Activated CD8-positive, alpha-beta T cell treated with anti-CD3 and anti-CD28 coated beads, Interleukin-2, amount 10 ng/mL, durations not matched to agents 7 days and 5 days (primary cell): ENCODE measurements around the gene HECTD2. TPM values are rescaled to one million over a fixed set of nuclear protein-coding genes. Genes with fewer than 3 reads are reported as not detected.
"Not testable (repeated sequence)": the region's sequence is repeated elsewhere in the genome, so short reads cannot be mapped to it uniquely, and the experiment has no call there.

Experiments
- ATAC-seq: fragments of 150-1000 bp; cut with Tn5 transposase; one replicate; pipeline ENCODE4 v1.10.0; 2021; ENCODE audit warnings: moderate library complexity
- CTCF ChIA-PET: fragments of 350-600 bp; sonication (Branson Sonifier 250); formaldehyde crosslinking; loops from one replicate; lab custom pipeline; 2021; ENCODE audit warnings: antibody characterized with exemption; lab: Charles Lee
- POLR2A ChIA-PET: fragments of 350-600 bp; sonication (Branson Sonifier 250); formaldehyde crosslinking; loops from one replicate; lab custom pipeline; 2021; ENCODE audit warnings: antibody characterized with exemption; lab: Charles Lee
- DNase-seq: peaks from one replicate; pipeline ENCODE4 v3.0.0-alpha.2; 2020
- H3K27ac Mint-ChIP-seq: one replicate; pipeline ENCODE4 v1.8.0; 2021; ENCODE audit warnings: mild to moderate bottlenecking, mixed read lengths
- H3K27me3 Mint-ChIP-seq: one replicate; pipeline ENCODE4 v1.8.0; 2021; ENCODE audit warnings: low read depth, mixed read lengths
- H3K36me3 Mint-ChIP-seq: one replicate; pipeline ENCODE4 v1.8.0; 2021; ENCODE audit warnings: low read depth, mixed read lengths
- H3K4me1 Mint-ChIP-seq: one replicate; pipeline ENCODE4 v1.8.0; 2021; ENCODE audit warnings: low read depth, mixed read lengths
- H3K4me3 Mint-ChIP-seq: one replicate; pipeline ENCODE4 v1.8.0; 2021; ENCODE audit warnings: mild to moderate bottlenecking, mixed read lengths
- H3K9me3 Mint-ChIP-seq: one replicate; pipeline ENCODE4 v1.8.0; 2022; ENCODE audit warnings: mixed read lengths; ENCODE audit not compliant: insufficient read depth
- total RNA-seq, 2 experiments: library from RNA; stranded (reverse); gene quantifications; one replicate each; pipeline ENCODE4 v1.2.3, GENCODE V29; 2021

Gene HECTD2
- total RNA-seq, 2 experiments from 2014 or later, result 1.4 to 2.0 TPM

DNA sequence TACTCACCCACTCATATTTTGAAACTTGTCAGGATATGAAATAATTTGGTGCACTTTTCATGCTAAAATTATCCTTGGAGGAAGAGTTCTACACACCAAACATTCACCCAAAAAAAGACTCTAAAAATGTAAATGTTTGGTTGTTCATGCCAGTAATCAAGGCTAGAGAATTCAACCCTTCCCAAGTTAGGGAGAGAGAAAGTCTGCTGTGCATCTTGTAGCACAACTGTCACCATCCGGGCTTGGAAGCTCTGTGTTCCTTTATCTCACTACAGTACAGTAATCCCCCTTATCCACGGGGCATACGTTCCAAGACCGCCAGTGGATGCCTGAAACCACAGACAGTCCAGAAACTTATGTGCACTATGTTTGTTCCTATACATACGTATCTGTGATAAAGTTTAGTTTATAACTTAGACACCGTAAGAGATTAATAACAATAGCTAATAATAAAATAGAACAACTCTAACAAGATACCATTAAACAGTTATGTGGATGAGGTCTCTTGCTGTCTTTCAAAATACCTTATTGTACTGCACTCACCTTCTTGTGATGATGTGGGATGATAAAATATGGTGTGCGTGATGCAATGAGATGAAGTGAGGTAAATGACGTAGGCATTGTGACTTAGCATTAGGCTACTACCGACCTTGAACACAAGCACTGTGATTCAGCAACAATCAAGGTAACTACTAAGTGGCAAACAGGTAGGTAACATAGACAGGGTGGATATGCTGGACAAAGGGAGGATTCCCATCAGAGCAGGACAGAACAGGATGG, 24.6 kb upstream of the HECTD2 start:
- Mint-ChIP-seq H3K27me3 (peaks cover 21% of the 10 kb centered on the region), H3K4me1 (peaks cover 5% of the 10 kb centered on the region), H3K36me3 (no peaks in the 10 kb centered on the region), H3K9me3 (no peaks in the 10 kb centered on the region), H3K27ac (no peak overlapping the region), H3K4me3 (no peak overlapping the region)
- ATAC-seq (no peak), DNase-seq (no peak)
- POLR2A ChIA-PET, result no interaction called here
- CTCF ChIA-PET, result interaction anchor here (2.2 to 3.3 kb wide), 2 partner anchors 87 to 251 kb away, joined by 12 to 19 read pairs; no protein-coding TSS in a partner anchor

DNA sequence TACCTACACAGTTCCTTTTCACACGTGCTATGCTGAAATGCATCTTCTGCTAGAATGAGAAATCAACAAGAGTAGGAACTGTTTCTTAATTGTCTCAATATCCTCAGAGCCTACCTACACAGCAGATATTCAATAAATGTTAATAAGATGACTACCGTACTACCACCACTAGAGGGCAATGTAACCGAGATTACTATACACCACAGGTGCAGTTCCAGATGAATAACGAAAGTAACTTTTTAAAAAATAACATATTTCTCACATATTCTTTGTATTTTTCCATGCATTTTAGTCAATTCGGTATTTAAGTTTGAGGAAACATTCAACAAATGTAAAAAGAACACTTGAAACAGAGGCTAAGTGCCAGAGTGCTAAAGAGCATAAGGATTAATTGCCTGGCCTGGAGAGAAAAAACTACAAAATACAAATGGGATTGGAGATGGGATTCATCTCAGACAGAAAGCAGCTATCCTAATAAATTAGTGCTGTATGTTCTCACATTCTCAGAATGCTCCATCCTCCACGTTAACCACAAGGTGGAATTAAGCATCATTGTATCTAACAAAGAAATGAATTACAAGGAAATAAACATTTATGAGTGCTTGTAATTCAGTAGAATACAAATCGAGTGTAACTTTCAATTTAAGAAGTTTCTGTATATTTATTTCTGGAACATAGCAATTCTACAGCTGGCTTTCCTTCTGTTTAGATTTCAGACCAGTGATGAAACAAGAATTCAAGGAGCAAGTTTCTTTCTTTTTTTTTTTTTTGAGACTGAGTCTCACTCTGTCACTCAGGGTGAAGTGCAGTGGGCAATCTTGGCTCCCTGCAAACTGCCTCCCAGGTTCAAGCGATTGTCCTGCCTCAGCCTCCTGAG, 20.3 kb upstream of the HECTD2 start:
- H3K4me1 Mint-ChIP-seq, result peaks cover 6% of the 10 kb centered on the region
- CTCF ChIA-PET, result interaction anchor here (0.8 to 2.4 kb wide), 11 partner anchors 10 to 523 kb away, joined by 3 to 20 read pairs (median 4); partner anchors contain the start of gene PPP1R3C
- no peaks in the 10 kb centered on the region for H3K36me3 Mint-ChIP-seq
- H3K4me3 Mint-ChIP-seq, result no peak overlapping the region
- peak; percentile 96 for ATAC-seq
- no peaks in the 10 kb centered on the region for H3K9me3 Mint-ChIP-seq
- no peak overlapping the region for H3K27ac Mint-ChIP-seq
- POLR2A ChIA-PET, result interaction anchor here (0.6 to 0.9 kb wide), 2 partner anchors 11 to 246 kb away, joined by 3 to 4 read pairs; no protein-coding TSS in a partner anchor
- H3K27me3 Mint-ChIP-seq, result peaks cover 26% of the 10 kb centered on the region
- peak; percentile 44 for DNase-seq

DNA sequence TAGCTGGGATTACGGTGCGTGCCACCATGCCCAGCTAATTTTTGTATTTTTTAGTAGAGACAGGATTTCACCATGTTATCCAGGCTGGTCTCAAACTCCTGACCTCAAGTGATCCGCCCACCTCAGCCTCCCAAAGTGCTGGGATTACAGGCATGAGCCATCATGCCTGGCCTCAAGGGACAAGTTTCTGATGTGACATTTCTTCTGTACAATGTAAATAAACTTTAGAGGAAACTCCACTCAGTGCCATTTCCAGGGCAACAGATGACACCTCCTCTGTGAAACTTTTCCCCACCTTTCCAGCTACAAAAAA, 19.7 kb upstream of the HECTD2 start:
- not testable (repeated sequence) for ATAC-seq, H3K36me3 Mint-ChIP-seq, H3K27ac Mint-ChIP-seq, H3K9me3 Mint-ChIP-seq, H3K4me3 Mint-ChIP-seq, H3K4me1 Mint-ChIP-seq, DNase-seq
- ChIA-PET CTCF (interaction anchor here (0.8 to 2.4 kb wide), 11 partner anchors 10 to 522 kb away, joined by 3 to 20 read pairs (median 4); partner anchors contain the start of gene PPP1R3C), POLR2A (interaction anchor here (0.6 to 0.9 kb wide), 3 partner anchors 12 to 544 kb away, joined by 3 to 4 read pairs (median 4); no protein-coding TSS in a partner anchor)
- H3K27me3 Mint-ChIP-seq, result peaks cover 26% of the 10 kb centered on the region

DNA sequence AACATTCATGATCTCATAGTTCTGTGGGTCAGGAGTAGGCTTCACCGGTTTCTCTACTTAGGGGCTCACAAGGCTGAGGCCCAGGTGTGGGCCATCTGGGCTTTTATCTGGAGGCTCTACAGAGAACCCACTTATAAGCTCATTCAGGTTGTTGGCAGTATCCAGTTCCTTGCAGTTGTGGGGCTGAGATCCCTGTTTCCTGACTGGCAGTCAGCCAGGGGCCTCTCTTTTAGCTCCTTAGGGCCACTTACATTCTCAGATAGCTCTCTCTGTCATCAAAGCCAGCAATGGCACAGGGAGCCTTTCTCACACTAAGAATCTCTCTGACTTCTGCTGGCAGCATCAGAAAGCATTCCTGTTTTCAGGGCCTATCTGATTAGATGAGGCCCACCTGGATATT, 18.2 kb upstream of the HECTD2 start:
- Mint-ChIP-seq H3K36me3 (no peaks in the 10 kb centered on the region), H3K27me3 (peaks cover 24% of the 10 kb centered on the region), H3K9me3 (no peaks in the 10 kb centered on the region), H3K4me3 (no peak overlapping the region), H3K4me1 (peaks cover 6% of the 10 kb centered on the region), H3K27ac (no peak overlapping the region)
- CTCF ChIA-PET, result interaction anchor here (0.8 to 2.4 kb wide), 3 partner anchors 93 to 244 kb away, joined by 3 to 16 read pairs (median 13); partner anchors contain the start of gene PPP1R3C
- POLR2A ChIA-PET, result no interaction called here
- ATAC-seq (no peak), DNase-seq (no peak)

DNA sequence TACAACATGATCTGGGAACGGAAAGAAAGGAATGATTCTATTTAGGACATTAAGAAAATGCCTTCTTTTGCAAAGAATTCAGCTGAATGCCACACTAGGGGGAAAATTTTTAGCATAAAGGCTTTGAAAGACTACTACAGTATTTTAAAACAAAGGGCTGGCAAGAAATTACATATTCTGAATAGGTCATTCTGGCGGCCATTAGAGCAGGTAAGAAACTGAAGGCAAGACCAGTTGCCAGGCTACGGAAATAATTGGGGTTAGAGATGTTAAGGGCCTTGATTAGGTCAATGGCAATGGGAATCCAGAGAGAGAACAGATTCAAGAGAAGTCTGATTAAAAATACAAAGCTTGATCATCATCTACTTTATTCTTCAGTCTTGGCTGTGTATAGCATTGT, 3.8 kb upstream of the HECTD2 start:
- ATAC-seq (no peak), DNase-seq (no peak)
- Mint-ChIP-seq H3K27ac (no peak overlapping the region), H3K9me3 (no peaks in the 10 kb centered on the region), H3K36me3 (no peaks in the 10 kb centered on the region), H3K4me3 (no peak overlapping the region), H3K27me3 (peaks cover 31% of the 10 kb centered on the region), H3K4me1 (peaks cover 8% of the 10 kb centered on the region)
- ChIA-PET POLR2A (no interaction called here), CTCF (no interaction called here)

DNA sequence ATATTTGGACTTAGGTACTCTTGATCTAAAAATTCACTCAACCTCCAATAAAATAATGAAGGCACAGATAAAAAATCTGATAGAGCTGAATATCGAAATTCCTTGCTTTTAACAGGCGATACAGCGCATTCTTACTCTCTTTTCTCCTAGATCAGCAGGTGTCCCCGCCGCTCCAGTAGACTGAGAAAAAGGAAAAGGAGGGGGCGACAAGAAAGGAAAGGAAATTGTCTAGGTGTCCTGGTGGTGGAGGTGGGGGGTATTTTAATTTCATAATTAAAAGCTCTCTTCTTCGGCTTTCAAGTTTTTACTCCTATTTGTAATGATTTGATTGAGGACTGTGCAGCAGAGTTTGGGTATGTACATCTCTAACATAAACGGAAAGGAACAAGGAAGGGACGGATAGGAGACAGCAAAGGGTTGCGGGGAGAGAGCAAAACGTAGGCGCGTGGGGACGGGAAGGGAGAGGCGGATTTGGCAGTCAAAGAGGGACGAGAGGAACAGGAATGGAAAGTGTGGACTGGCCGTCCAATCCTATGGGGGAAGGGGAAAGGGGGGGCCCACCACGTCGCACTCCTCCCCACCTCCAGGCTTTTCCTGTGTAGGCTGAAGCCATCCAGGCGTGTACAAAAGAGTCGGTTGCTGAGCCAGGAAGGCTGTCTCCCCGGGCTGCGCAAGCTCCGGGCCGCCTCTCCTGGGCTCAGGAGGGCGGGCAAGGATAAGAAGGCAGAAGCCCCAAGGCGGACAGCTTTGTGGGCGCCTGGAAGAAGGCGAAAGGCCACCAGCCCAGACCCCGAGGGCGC, 875 bp upstream of the HECTD2 start:
- peaks cover 10% of the 10 kb centered on the region for H3K4me1 Mint-ChIP-seq
- ChIA-PET POLR2A (interaction anchor here (0.7 kb wide), 1 partner anchor 503 kb away, joined by 4 read pairs; no protein-coding TSS in a partner anchor), CTCF (interaction anchor here (0.6 to 1.4 kb wide), 5 partner anchors 12 to 223 kb away, joined by 3 to 9 read pairs (median 3); no protein-coding TSS in a partner anchor)
- ATAC-seq, result peak; percentile 44
- peak overlapping the region; percentile 75 for H3K4me3 Mint-ChIP-seq
- H3K27ac Mint-ChIP-seq, result peak overlapping the region; percentile 83
- DNase-seq, result peak; percentile 42
- peaks cover 27% of the 10 kb centered on the region for H3K27me3 Mint-ChIP-seq
- H3K9me3 Mint-ChIP-seq, result no peaks in the 10 kb centered on the region
- no peaks in the 10 kb centered on the region for H3K36me3 Mint-ChIP-seq

DNA sequence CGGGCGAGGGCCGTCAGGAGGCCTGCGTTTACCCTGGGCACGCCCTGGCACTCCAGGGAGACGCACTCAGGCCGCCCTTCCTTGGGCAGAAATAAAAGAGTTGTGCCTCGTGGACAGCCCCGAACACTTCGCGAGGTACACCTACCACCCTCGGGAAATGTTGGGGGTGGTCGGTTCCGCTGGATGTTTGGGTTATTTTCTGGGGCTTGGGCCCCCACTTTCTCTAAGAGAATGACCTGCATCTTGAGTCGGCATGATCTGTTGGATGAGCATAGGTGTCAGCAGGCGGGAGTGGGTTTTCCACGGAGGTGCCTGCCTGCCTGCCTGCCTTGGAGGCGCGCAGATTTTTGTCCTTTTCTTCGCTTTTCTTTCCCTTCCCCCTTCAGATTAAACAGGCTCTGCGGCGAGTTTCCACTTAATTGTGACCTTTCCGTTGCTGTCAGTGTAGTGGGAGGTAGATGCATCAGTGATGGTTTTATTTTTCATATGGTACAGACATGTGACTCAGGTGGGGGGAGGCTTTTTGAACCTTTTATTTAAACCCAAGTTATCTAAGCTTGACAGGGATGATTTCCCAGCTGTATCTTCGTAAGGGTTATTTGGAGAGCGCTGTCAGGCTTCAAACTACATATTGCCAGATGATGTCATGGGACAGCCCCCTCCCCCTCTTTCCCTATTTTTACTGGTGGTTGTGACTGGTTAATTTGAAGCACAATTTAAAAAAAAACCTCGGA, 661 bp downstream of the HECTD2 start:
- CTCF ChIA-PET, result interaction anchor here (0.6 to 1.5 kb wide), 6 partner anchors 10 to 224 kb away, joined by 3 to 8 read pairs (median 4); no protein-coding TSS in a partner anchor
- no peak for ATAC-seq
- Mint-ChIP-seq H3K36me3 (no peaks in the 10 kb centered on the region), H3K4me3 (peak overlapping the region; percentile 75), H3K9me3 (no peaks in the 10 kb centered on the region), H3K27ac (peak overlapping the region; percentile 74), H3K27me3 (peaks cover 23% of the 10 kb centered on the region), H3K4me1 (peaks cover 12% of the 10 kb centered on the region)
- DNase-seq, result peak; percentile 25
- POLR2A ChIA-PET, result no interaction called here

DNA sequence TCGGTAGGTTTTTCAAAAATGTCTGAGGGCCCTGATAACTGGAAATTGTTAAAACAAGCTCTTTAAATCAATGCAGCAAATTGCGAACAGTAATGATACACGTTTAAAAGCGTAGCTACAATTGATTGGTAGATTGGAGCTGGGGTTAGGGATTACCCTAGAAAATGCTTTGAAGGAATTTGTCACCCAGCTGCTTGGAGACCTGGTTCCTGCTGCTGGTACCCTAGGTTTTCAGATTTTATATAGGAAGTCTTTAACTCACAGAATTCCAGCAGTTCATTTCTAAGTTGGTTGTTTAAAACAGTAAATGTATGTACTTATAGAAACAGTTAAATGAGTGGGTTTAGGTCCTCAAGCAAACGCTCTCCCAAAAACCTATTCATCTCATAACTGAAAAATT, 1.5 kb downstream of the HECTD2 start:
- Mint-ChIP-seq H3K36me3 (no peaks in the 10 kb centered on the region), H3K4me3 (no peak overlapping the region), H3K27me3 (peaks cover 17% of the 10 kb centered on the region), H3K4me1 (peaks cover 14% of the 10 kb centered on the region), H3K27ac (no peak overlapping the region), H3K9me3 (no peaks in the 10 kb centered on the region)
- ChIA-PET POLR2A (no interaction called here), CTCF (interaction anchor here (0.6 to 1.5 kb wide), 5 partner anchors 9 to 223 kb away, joined by 3 to 8 read pairs (median 5); no protein-coding TSS in a partner anchor)
- ATAC-seq, result no peak
- DNase-seq, result no peak

DNA sequence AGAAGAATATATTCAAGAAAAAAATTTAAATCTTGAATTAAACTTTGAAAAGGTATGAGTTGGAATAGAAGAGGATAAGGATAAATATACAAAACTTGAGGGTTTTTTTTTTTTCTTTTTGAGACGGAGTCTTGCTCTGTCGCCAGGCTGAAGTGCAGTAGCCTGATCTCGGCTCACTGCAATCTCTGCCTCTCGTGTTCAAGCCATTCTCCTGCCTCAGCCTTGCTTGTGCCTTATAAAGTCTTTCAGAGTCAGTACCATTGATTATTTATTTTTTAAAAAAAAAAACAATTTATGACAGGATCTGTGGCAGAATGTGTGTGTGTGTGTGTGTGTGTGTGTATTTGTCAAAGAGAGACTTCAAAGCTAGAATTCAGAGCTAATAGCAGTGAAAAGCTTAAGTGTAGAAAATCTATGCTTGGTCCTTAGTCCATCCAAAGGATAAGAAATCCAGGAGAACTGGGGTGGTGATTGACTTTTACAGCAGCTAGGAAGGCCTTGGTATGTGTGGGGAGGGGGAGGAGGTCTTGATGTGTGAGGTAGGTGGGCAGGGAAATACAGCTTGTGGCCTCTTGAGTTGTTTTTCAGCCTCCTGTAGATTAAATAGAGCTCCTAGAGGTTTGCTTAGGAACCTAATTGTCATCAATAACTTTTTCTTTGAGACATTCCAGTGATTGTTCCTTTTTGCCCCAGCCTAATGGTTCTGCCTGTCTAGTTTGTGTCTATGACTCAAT, 2.4 kb downstream of the HECTD2 start:
- Mint-ChIP-seq H3K4me3 (no peak overlapping the region), H3K27ac (no peak overlapping the region), H3K9me3 (no peaks in the 10 kb centered on the region), H3K36me3 (no peaks in the 10 kb centered on the region), H3K4me1 (peaks cover 14% of the 10 kb centered on the region), H3K27me3 (peaks cover 16% of the 10 kb centered on the region)
- ChIA-PET CTCF (no interaction called here), POLR2A (no interaction called here)
- DNase-seq (no peak), ATAC-seq (no peak)

DNA sequence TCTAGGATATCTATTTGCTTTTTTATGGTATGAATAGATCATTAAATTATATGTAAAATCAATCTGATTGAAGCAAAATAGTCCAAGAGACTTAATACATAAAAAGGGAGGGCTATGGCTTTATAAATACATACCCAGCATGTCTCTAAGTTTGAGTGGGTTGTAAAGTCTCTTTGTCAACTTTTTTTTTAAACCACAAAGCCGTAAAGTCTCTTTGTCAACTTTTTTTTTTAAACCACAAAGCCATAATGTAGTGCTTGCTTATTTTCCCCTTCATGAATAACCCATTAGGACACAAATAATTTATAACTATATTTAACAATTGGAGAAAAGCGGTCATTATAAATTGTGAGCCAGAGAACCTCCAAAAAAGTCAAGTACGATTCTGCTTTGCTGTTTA, 5.7 kb downstream of the HECTD2 start:
- no peak for DNase-seq
- no peak overlapping the region for H3K4me3 Mint-ChIP-seq
- H3K27ac Mint-ChIP-seq, result no peak overlapping the region
- H3K9me3 Mint-ChIP-seq, result no peaks in the 10 kb centered on the region
- ChIA-PET POLR2A (no interaction called here), CTCF (interaction anchor here (0.6 to 2.4 kb wide), 2 partner anchors 117 to 379 kb away, joined by 3 to 6 read pairs; no protein-coding TSS in a partner anchor)
- no peaks in the 10 kb centered on the region for H3K36me3 Mint-ChIP-seq
- no peak for ATAC-seq
- peaks cover 8% of the 10 kb centered on the region for H3K27me3 Mint-ChIP-seq
- peaks cover 9% of the 10 kb centered on the region for H3K4me1 Mint-ChIP-seq
